WI38 (cell line): ENCODE measurements around the gene CBR1.

ENCODE experiments used
- H3K4me3 ChIP-seq: 2 replicates; pipeline ENCODE4 v1.5.1; 2011; ENCODE audit warnings: low read depth, mild to moderate bottlenecking, control low read depth, low read length
- CTCF ChIP-seq: IDR thresholded peaks from 2 replicates; pipeline ENCODE4 v1.5.1; 2012; ENCODE audit warnings: low read depth, mild to moderate bottlenecking, control low read depth, low read length

Gene CBR1

GRCh38 chr21:36028127-36029069 is 41.4 kb upstream of the CBR1 start:
- no peak overlapping the region for H3K4me3 ChIP-seq
- TF ChIP-seq CTCF = peak; percentile 94

- no peak overlapping the region for H3K4me3 ChIP-seq
- no peak for TF ChIP-seq CTCF
Measured at GRCh38 chr21:36029309-36029708, 40.5 kb upstream of the CBR1 start.

- no peak for TF ChIP-seq CTCF
Measured at GRCh38 chr21:36030581-36031189, 39.1 kb upstream of the CBR1 start.

GRCh38 chr21:36032647-36033406 is 37.0 kb upstream of the CBR1 start:
- TF ChIP-seq CTCF = no peak

More at GRCh38 chr21:36030581-36031189, 39.1 kb upstream of the CBR1 start:
- no peak overlapping the region for H3K4me3 ChIP-seq

GRCh38 chr21:36034211-36034913 is 35.5 kb upstream of the CBR1 start:
- no peak for TF ChIP-seq CTCF
- H3K4me3 ChIP-seq = no peak overlapping the region

More at GRCh38 chr21:36032647-36033406, 37.0 kb upstream of the CBR1 start:
- H3K4me3 ChIP-seq = no peak overlapping the region

- no peak for TF ChIP-seq CTCF
Measured at GRCh38 chr21:36035381-36035791, 34.4 kb upstream of the CBR1 start.

More at GRCh38 chr21:36035381-36035791, 34.4 kb upstream of the CBR1 start:
- no peak overlapping the region for H3K4me3 ChIP-seq
